Measurements from ENCODE around the gene SERPINF2.

DNA sequence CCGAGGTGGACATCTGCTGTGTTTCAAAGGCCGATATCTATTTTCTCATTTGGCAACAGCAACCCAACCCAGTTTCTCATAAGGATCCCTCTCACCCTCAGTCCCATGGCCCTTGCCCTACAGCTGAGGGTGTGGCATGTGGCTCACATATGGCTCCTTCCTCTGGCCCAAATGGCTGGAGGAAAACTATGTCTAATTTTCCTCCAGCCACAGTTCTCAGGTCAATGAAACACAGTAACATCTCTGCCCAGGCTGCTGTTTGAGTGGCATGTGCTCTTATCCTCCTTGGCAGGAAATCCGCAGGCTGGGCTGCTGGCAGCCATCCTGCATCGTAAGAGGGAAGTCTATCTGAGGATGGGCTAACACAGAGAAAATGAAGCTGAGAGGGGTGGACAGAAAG lies 43.3 kb downstream of the SERPINF2 start:
- TF ChIP-seq, protein P1, sequence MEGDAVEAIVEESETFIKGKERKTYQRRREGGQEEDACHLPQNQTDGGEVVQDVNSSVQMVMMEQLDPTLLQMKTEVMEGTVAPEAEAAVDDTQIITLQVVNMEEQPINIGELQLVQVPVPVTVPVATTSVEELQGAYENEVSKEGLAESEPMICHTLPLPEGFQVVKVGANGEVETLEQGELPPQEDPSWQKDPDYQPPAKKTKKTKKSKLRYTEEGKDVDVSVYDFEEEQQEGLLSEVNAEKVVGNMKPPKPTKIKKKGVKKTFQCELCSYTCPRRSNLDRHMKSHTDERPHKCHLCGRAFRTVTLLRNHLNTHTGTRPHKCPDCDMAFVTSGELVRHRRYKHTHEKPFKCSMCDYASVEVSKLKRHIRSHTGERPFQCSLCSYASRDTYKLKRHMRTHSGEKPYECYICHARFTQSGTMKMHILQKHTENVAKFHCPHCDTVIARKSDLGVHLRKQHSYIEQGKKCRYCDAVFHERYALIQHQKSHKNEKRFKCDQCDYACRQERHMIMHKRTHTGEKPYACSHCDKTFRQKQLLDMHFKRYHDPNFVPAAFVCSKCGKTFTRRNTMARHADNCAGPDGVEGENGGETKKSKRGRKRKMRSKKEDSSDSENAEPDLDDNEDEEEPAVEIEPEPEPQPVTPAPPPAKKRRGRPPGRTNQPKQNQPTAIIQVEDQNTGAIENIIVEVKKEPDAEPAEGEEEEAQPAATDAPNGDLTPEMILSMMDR (optimal IDR thresholded peaks at IDR 0.05 in 1 of 3, IDR thresholded peaks at IDR 0.05 in 1 of 3, conservative IDR thresholded peaks at IDR 0.05 in 1 of 3; ENCODE audit: extremely low read depth in 1 of 3, insufficient read depth in 2 of 3, low read length in 3 of 3), result no peak
- no peak for TF ChIP-seq EZH2 (IDR thresholded peaks at IDR 0.05; ENCODE audit: low read length)
